ENCODE results near the gene SNTG2. TPM values are rescaled to one million over a fixed set of nuclear protein-coding genes. Genes with fewer than 3 reads are reported as not detected.

The SNTG2 gene
- total and polyA plus RNA-seq, 2 of the 13 experiments (the other 11 are each of a cell fraction or from before 2014, with no cell fraction given): not detected

DNA sequence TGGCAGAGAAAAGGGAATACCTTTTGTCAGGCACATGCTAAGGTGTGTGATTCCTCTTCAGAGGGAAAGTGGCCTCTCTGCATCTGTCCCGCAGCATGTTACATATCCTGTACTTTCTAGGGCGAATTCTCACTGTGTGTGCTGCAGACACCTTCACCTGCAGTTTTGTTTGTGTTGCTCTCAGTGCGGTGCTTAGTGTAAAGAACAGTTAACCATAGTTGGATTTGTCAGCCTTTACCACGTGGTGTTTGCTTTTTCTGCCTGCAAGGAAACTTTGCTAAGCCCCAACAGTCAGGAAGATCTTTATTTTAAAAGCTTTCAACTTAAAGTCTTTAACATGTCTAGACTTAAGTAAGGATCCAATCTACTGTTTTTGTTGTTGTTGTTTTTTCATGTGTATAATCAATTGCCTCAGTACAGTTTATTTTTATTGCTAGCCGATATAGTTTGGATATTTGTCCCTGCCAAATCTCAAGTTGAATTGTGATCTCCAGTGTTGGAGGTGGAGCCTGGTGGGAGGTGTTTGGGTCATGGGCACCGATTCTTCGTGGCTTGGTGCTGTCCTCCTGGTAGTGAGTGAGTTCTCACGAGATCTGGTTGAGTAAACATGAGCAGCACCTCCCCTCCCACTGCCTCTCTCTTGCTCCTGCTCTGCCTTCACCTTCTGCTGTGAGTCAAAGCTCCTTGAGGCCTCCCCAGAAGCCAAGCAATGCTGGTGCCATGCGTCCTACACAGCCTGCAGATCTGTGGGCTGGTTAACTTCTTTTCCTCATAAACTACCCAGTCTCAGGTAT is 90.6 kb downstream of the SNTG2 start:
- no peak for TF ChIP-seq ZNF547 (CRISPR knock-in tag; IDR thresholded peaks at IDR 0.05)
- TF ChIP-seq FOXA1 (IDR thresholded peaks at IDR 0.05): no peak
- TF ChIP-seq FOXA1 (CRISPR knock-in tag; IDR thresholded peaks at IDR 0.05): 0 out of 2 replicates have a peak, but pooled peaks have one; percentile 24
- no peak for TF ChIP-seq RARA (CRISPR knock-in tag; IDR thresholded peaks at IDR 0.05)
- peak; percentile 78; the same call in 1 of the 2 replicates for TF ChIP-seq CHD2 (IDR thresholded peaks at IDR 0.05; ENCODE audit: low read depth, low read length)
- no peak overlapping the region for H2AFZ ChIP-seq (ENCODE audit: low read length)
- intact Hi-C loops (cut with micrococcal nuclease; ENCODE audit: unreplicated experiment): no loop called here
- no peaks in the 10 kb centered on the region for H3K4me1 ChIP-seq (ENCODE audit: insufficient read depth, low read length)
- H3K79me2 ChIP-seq (ENCODE audit: insufficient read depth, low read length): no peaks in the 10 kb centered on the region
- in situ Hi-C loops (cut with HindIII; ENCODE audit: extremely low pct_ligation_motif_present, low pct_unique_long_range_greater_than_20kb): no loop called here
- no peak overlapping the region for H3K4me3 ChIP-seq (replicated peaks in 1 of 3; ENCODE audit: insufficient read depth in 1 of 3, low read depth in 2 of 3, low read length in 3 of 3)
- no peak overlapping the region for H3K9ac ChIP-seq (ENCODE audit: insufficient read depth, low read depth, low read length)
- no peak for FAIRE-seq
- BruUV-seq (replicated peaks): no TSS peak
- 15% methylated on average over 9 of the region's 9 CpGs for WGBS (ENCODE audit: low lambda C conversion rate)
- H3K9me3 ChIP-seq (ENCODE audit: low read length): no peaks in the 10 kb centered on the region; the same call in 1 of the 2 replicates
- no peaks in the 10 kb centered on the region for H4K20me1 ChIP-seq (ENCODE audit: insufficient read depth, low read length)
- ATAC-seq: no peak
- ChIA-PET CTCF (ENCODE audit: low intra/inter-chr PET ratio, low total read pairs) (no interaction called here), POLR2A (no interaction called here)
- no peak for DNase-seq (ENCODE audit: low spot score)
- H3K36me3 ChIP-seq (replicated peaks in 1 of 2; ENCODE audit: control insufficient read depth in 1 of 2, insufficient read depth in 2 of 2, low read length in 2 of 2): no peaks in the 10 kb centered on the region
- H3K4me2 ChIP-seq (ENCODE audit: low read depth, low read length): no peak overlapping the region
- H3K27ac ChIP-seq (ENCODE audit: extremely low read length, insufficient read depth, low read length): no peak overlapping the region
- peaks cover 0 to 4% of the 10 kb centered on the region in 2 experiments; a peak in 1 of 5 replicates for H3K27me3 ChIP-seq (ENCODE audit: control insufficient read depth in 1 of 2, insufficient read depth in 2 of 2, low read length in 2 of 2)

DNA sequence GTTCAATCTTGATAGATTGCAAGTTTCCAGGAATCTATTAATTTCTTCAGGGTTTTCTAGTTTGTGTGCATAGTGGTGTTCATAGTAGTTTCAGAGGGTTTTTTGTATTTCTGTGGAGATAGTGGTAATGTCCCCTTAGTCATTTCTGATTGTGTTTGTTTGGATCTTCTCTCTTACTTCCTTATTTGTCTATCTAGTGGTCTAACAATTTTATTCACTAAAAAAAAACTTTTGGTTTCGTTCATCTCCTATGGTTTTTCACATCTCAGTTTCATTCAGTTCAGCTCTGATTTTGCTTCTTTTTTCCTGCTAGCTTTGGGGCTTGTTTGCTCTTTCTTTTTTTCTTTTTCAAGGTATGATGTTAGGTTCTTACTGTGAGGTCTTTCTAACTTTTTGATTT is 94.5 kb downstream of the SNTG2 start:
- DNase-seq (ENCODE audit: low spot score) (no peak), FAIRE-seq (no peak), ATAC-seq (no peak)
- CTCF ChIA-PET (ENCODE audit: low intra/inter-chr PET ratio, low total read pairs): no interaction called here
- BruUV-seq (replicated peaks): no TSS peak
- Histone ChIP-seq H3K4me3 (replicated peaks in 1 of 3; ENCODE audit: insufficient read depth in 1 of 3, low read depth in 2 of 3, low read length in 3 of 3) (no peak overlapping the region), H3K4me1 (ENCODE audit: insufficient read depth, low read length) (no peaks in the 10 kb centered on the region), H3K27me3 (ENCODE audit: control insufficient read depth in 1 of 2, insufficient read depth in 2 of 2, low read length in 2 of 2) (peaks cover 0 to 3% of the 10 kb centered on the region in 2 experiments; a peak in 1 of 5 replicates), H3K79me2 (ENCODE audit: insufficient read depth, low read length) (no peaks in the 10 kb centered on the region), H3K27ac (ENCODE audit: extremely low read length, insufficient read depth, low read length) (no peak overlapping the region), H3K4me2 (ENCODE audit: low read depth, low read length) (no peak overlapping the region), H2AFZ (ENCODE audit: low read length) (no peak overlapping the region), H3K36me3 (replicated peaks in 1 of 2; ENCODE audit: control insufficient read depth in 1 of 2, insufficient read depth in 2 of 2, low read length in 2 of 2) (no peaks in the 10 kb centered on the region), H3K9ac (ENCODE audit: insufficient read depth, low read depth, low read length) (no peak overlapping the region), H3K9me3 (ENCODE audit: low read length) (no peaks in the 10 kb centered on the region; the same call in 1 of the 2 replicates), H4K20me1 (ENCODE audit: insufficient read depth, low read length) (no peaks in the 10 kb centered on the region)
- in situ Hi-C loops (cut with HindIII; ENCODE audit: extremely low pct_ligation_motif_present, low pct_unique_long_range_greater_than_20kb): no loop called here
- intact Hi-C loops (cut with micrococcal nuclease; ENCODE audit: unreplicated experiment): no loop called here
- POLR2A ChIA-PET: no interaction called here
- 0% methylated on average over 1 of the region's 1 CpG for WGBS (ENCODE audit: low lambda C conversion rate)
- TF ChIP-seq ZNF766 (CRISPR knock-in tag; IDR thresholded peaks at IDR 0.05; ENCODE audit: borderline replicate concordance) (no peak), ASH2L (IDR thresholded peaks at IDR 0.05; ENCODE audit: insufficient read length, low read depth, low read length) (no peak)
- TF ChIP-seq, protein P1, sequence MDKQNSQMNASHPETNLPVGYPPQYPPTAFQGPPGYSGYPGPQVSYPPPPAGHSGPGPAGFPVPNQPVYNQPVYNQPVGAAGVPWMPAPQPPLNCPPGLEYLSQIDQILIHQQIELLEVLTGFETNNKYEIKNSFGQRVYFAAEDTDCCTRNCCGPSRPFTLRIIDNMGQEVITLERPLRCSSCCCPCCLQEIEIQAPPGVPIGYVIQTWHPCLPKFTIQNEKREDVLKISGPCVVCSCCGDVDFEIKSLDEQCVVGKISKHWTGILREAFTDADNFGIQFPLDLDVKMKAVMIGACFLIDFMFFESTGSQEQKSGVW (CRISPR knock-in tag; IDR thresholded peaks at IDR 0.05; ENCODE audit: borderline replicate concordance): no peak
- TF ChIP-seq, protein P2, sequence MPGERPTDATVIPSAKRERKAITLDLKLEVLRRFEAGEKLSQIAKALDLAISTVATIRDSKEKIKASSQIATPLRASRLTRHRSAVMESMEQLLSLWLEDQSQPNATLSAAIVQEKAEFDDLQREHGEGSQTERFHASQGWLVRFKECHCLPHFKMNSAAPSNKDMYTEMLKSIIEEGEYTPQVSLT (CRISPR knock-in tag; IDR thresholded peaks at IDR 0.05; ENCODE audit: borderline replicate concordance, low read depth): no peak
- TF ChIP-seq, protein P3, sequence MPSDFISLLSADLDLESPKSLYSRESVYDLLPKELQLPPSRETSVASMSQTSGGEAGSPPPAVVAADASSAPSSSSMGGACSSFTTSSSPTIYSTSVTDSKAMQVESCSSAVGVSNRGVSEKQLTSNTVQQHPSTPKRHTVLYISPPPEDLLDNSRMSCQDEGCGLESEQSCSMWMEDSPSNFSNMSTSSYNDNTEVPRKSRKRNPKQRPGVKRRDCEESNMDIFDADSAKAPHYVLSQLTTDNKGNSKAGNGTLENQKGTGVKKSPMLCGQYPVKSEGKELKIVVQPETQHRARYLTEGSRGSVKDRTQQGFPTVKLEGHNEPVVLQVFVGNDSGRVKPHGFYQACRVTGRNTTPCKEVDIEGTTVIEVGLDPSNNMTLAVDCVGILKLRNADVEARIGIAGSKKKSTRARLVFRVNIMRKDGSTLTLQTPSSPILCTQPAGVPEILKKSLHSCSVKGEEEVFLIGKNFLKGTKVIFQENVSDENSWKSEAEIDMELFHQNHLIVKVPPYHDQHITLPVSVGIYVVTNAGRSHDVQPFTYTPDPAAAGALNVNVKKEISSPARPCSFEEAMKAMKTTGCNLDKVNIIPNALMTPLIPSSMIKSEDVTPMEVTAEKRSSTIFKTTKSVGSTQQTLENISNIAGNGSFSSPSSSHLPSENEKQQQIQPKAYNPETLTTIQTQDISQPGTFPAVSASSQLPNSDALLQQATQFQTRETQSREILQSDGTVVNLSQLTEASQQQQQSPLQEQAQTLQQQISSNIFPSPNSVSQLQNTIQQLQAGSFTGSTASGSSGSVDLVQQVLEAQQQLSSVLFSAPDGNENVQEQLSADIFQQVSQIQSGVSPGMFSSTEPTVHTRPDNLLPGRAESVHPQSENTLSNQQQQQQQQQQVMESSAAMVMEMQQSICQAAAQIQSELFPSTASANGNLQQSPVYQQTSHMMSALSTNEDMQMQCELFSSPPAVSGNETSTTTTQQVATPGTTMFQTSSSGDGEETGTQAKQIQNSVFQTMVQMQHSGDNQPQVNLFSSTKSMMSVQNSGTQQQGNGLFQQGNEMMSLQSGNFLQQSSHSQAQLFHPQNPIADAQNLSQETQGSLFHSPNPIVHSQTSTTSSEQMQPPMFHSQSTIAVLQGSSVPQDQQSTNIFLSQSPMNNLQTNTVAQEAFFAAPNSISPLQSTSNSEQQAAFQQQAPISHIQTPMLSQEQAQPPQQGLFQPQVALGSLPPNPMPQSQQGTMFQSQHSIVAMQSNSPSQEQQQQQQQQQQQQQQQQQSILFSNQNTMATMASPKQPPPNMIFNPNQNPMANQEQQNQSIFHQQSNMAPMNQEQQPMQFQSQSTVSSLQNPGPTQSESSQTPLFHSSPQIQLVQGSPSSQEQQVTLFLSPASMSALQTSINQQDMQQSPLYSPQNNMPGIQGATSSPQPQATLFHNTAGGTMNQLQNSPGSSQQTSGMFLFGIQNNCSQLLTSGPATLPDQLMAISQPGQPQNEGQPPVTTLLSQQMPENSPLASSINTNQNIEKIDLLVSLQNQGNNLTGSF (CRISPR knock-in tag; IDR thresholded peaks at IDR 0.05): no peak
- TF ChIP-seq, protein P4, sequence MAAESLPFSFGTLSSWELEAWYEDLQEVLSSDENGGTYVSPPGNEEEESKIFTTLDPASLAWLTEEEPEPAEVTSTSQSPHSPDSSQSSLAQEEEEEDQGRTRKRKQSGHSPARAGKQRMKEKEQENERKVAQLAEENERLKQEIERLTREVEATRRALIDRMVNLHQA (CRISPR knock-in tag; IDR thresholded peaks at IDR 0.05): no peak
